Stimulated activated CD8-positive, alpha-beta memory T cell treated with anti-CD3 and anti-CD28 coated beads, Interleukin-15, amount 100 ng/mL, for 4 hours (primary cell): ENCODE data around the gene GPATCH8.
A peak's percentile ranks its signal among the peaks of the same experiment; 100 is the strongest.

Experiments
- DNase-seq, 2 donors: peaks; one replicate each; pipeline ENCODE4 v3.0.0-alpha.2; 2020; ENCODE audit warnings: low read depth in 2 of 2

The GPATCH8 gene

DNA sequence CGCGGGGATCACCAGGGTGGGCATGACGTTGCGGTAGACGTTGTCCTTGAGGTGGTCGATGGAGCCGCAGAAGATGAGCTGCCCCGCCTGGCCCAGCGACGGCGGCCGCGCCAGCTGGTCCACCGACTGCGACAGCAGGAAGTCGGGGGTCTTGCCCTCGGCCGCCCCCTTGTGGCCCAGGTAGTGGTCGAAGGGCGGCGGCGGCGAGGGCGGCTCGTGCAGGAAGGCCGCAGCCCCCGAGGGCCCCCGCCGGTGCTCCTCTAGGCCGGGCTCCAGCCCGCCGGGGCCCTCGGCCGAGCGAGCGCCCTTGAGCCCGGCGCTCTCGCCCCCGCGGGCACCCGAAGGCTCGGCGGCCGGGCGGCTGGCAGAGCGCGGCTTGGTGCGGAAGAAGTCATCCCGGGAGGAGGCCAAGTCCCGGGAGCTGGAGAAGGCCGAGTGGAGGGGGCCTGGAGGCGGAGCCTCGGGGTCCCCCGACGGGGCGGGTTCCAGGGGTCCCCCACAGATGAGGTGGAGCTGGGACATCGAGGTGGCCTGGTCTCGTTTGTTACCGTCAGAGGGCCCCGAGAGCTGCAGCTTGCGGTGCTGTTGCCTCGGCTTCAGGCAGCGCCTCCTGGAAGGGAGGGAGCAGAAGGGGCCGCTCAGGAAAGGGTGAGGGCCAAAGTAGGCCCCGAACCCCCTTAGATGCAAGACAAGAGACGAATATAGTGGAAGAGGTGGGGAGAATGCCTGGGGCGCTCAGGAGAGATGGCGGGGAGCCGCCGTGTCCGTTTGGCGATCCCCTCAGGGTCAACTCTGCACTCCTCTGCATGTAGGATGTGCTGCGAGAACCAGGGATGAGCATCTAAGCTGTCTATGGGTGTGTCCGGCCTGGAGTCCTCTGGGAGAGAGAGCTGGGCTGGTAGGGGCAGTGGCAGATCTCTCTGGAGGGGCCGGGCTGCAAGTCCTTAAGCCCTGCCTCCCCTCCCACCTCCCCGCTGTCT is 148.3 kb downstream of the GPATCH8 start:
- DNase-seq, result no peak

DNA sequence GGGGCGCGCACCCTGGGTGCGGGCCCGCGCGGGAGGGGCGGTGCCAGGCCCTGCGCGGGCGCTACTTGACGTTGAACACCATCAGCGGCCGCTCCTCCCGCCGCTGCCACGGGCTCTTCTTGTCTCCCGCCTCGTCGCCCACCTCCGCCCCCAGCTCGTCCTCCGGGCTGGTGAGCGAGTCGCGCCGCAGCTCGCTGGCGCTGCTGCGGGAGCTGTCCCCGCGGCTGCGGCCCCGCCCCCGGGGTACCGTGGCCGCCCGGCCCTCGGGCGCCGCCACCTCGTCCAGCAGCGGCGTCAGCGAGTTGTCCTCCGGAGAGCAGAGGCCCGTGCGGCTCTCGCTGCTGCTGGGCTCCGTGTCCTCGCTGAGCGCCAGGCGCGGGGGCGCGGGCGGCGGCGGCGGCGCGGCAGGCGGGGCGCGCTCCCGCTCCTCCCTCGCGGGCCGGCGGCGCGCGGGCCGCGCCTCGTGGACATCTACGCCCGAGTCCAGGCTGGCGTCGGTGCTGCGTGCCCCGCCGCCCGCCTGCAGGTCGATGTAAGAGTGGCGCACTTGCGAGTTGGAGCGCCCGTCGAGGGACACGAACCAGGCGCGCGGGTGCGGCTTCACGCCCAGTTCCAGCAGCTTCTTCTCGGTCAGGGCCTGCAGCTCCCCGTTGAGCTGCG is 149.4 kb downstream of the GPATCH8 start:
- no peak for DNase-seq

DNA sequence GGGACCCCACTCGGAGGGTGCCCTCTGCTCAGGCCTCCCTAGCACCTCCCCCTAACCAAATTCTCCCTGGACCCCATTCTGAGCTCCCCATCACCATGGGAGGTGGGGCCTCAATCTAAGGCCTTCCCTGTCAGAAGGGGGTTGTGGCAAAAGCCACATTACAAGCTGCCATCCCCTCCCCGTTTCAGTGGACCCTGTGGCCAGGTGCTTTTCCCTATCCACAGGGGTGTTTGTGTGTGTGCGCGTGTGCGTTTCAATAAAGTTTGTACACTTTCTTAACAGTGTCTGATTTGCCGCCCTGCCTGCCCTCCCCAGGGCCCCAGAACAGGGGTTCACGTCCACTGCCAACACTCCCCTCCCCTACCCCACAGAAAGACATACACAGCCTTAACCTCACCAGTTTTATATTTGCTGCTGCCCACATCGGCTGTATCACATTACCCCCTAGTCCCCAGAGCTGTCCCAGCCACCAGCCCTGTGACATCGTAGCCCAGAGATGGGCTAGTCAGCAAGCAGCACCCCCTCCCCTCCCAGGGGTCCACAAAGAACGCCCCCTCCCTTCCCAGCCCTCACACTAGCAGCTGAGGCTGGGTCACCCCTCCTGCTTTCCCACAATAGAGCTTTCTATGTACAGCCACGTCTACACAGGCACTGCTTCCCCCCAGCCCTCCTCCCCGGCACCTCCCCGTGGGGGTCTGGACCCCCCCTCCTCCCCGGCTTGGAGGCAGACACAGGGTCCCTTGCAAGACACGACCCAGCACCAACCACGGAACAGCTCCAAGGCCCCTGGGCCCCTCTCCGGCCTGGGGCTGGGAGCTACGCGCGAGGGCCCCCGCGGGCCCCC is 150.2 kb downstream of the GPATCH8 start:
- DNase-seq, result no peak

DNA sequence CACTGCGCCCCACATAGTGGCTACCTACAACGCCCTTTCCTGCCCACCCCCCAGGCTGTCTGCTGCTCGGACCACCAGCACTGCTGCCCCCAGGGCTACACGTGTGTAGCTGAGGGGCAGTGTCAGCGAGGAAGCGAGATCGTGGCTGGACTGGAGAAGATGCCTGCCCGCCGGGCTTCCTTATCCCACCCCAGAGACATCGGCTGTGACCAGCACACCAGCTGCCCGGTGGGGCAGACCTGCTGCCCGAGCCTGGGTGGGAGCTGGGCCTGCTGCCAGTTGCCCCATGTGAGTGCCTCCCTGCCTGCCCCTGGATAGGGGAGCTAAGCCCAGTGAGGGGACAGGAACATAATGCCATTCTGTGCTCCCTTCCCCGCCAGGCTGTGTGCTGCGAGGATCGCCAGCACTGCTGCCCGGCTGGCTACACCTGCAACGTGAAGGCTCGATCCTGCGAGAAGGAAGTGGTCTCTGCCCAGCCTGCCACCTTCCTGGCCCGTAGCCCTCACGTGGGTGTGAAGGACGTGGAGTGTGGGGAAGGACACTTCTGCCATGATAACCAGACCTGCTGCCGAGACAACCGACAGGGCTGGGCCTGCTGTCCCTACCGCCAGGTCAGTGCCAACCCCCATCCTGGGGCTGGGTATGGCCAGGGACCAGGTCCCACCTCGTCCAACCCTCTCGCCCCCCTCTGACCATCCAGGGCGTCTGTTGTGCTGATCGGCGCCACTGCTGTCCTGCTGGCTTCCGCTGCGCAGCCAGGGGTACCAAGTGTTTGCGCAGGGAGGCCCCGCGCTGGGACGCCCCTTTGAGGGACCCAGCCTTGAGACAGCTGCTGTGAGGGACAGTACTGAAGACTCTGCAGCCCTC is 151.0 kb downstream of the GPATCH8 start:
- no peak for DNase-seq

DNA sequence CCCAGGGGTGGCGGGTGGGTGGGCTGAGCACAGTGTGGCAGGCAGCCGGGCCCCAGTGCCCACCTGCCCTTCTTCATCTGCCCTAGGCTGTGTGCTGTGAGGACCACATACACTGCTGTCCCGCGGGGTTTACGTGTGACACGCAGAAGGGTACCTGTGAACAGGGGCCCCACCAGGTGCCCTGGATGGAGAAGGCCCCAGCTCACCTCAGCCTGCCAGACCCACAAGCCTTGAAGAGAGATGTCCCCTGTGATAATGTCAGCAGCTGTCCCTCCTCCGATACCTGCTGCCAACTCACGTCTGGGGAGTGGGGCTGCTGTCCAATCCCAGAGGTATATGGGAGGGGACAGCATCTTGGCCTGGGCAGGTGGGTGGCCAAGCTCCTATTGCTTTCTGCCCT is 151.7 kb downstream of the GPATCH8 start:
- DNase-seq, result no peak

DNA sequence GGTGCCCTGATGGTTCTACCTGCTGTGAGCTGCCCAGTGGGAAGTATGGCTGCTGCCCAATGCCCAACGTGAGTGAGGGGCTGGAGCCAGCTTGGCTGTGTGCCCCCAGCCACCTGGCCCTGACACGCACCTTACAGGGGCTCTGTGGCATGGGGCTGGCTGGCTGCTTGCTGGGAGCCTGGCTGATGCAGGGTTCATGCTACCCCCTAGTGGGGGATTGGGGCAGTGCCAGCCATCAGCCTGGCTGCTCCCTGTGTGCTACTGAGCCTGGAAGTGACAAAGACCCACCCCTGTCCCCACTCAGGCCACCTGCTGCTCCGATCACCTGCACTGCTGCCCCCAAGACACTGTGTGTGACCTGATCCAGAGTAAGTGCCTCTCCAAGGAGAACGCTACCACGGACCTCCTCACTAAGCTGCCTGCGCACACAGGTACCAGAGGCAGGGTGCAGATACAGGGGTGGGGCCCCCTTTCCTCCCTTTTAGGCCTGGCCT is 152.4 kb downstream of the GPATCH8 start:
- DNase-seq, result peak; percentile 42 to 50

DNA sequence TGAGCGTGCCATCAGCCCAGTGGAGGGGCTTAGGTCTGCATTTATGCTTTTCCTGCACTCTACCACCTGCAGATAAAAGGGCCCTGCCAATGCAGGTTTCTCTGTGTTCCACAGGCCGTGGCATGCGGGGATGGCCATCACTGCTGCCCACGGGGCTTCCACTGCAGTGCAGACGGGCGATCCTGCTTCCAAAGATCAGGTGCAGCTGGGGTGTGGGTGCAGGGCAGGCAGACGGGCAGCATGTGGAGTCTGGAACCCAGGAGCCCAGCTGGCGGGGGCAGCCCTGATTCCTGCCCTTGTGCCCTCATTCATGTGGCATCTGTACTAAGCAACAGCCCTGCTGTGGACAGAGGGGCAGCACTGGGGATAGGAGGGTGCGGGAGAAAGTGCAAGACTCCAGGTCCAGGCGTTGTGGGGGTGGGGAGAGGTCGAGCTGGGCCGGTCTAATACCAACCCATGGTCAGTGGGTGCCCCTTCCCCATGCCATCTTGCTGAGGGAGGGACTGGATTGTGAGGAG is 153.6 kb downstream of the GPATCH8 start:
- DNase-seq, result no peak

DNA sequence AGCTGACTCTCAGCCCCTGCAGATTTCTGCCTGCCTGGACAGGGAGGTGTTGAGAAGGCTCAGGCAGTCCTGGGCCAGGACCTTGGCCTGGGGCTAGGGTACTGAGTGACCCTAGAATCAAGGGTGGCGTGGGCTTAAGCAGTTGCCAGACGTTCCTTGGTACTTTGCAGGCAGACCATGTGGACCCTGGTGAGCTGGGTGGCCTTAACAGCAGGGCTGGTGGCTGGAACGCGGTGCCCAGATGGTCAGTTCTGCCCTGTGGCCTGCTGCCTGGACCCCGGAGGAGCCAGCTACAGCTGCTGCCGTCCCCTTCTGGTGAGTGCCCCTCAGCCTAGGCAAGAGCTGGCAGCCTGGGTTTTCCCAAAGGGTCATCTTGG is 154.2 kb downstream of the GPATCH8 start:
- no peak for DNase-seq

DNA sequence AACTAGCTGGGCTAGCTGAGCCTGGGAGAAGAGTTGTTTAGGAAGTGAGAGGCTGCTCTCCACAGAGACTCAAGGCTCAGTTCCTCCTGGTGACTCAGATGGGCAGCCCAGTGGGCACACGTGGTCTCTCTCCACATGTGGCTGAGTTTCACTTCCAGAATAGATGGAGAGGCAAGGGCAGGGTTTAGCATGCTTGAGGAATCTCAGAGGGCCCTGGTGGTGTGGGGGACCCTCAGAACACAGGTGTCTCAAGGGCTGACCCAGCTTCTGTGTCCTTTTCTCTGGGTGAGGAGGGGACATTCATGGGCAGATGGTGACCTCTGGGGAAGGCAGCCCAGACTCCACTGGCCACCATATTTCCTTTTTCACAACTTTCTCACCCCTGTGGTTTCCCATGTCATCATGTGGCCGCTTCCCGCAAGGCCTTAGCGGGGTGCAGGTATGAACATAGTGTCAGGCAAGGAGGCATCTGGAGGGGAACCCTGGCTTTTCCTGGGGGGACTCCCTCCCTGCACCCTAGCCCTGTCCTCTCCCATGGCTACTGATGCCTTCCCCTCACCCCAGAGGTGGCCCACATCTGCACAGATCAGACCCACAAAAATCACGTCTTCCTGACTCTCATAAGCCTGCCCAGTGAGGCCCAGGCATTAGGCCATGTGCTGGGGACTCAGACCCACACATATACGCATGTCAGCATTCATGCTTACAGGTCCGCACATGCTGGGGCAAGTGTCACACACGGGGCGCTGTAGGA is 154.8 kb downstream of the GPATCH8 start:
- no peak for DNase-seq
